AG04450 (cell line): Measurements from ENCODE around the gene RASA3. TPM values are rescaled to one million over a fixed set of nuclear protein-coding genes. Genes with fewer than 3 reads are reported as not detected.

ENCODE experiments used
- CTCF ChIA-PET: fragments of 300-600, 350-600 bp; formaldehyde crosslinking; extraction: SDS; loops from one replicate; lab custom pipeline; 2022; ENCODE audit warnings: antibody characterized with exemption, inconsistent platforms; lab: Charles Lee
- POLR2A ChIA-PET: fragments of 350-600 bp; formaldehyde crosslinking; extraction: SDS; loops from one replicate; lab custom pipeline; 2021; ENCODE audit warnings: antibody characterized with exemption, inconsistent platforms; lab: Yijun Ruan, JAX
- DNase-seq: peaks from one replicate; pipeline ENCODE4 v3.0.0-alpha.2; 2011; ENCODE audit warnings: low read depth, low spot score
- H3K27ac ChIP-seq: one replicate; pipeline ENCODE4 v1.5.1; 2012; ENCODE audit warnings: low read depth, low read length, control low read depth
- H3K27me3 ChIP-seq: one replicate; pipeline ENCODE4 v1.6.0; 2012; ENCODE audit warnings: low read length; ENCODE audit not compliant: control insufficient read depth, insufficient read depth
- H3K4me3 ChIP-seq: 2 replicates; pipeline ENCODE4 v1.5.1; 2011; ENCODE audit warnings: mild to moderate bottlenecking, low read depth, low read length, control low read depth
- H3K9me3 ChIP-seq: 2 replicates; pipeline ENCODE4 v1.5.1; 2012; ENCODE audit warnings: low read length; ENCODE audit not compliant: control insufficient read depth, insufficient read depth
- polyA plus RNA-seq: library from polyadenylated mRNA; depleted of rRNA; stranded (reverse); fragments of >200 nt; gene quantifications from 2 replicates; pipeline ENCODE4 v1.2.3, GENCODE V29; 2011
- TF ChIP-seq, protein P1 (sequence below): IDR thresholded peaks from 2 replicates; pipeline ENCODE4 v1.5.1; 2011; ENCODE audit warnings: low read depth, low read length, control low read depth, inconsistent platforms

The RASA3 gene
- polyA plus RNA-seq, 1 experiment, result 25.2 TPM

DNA sequence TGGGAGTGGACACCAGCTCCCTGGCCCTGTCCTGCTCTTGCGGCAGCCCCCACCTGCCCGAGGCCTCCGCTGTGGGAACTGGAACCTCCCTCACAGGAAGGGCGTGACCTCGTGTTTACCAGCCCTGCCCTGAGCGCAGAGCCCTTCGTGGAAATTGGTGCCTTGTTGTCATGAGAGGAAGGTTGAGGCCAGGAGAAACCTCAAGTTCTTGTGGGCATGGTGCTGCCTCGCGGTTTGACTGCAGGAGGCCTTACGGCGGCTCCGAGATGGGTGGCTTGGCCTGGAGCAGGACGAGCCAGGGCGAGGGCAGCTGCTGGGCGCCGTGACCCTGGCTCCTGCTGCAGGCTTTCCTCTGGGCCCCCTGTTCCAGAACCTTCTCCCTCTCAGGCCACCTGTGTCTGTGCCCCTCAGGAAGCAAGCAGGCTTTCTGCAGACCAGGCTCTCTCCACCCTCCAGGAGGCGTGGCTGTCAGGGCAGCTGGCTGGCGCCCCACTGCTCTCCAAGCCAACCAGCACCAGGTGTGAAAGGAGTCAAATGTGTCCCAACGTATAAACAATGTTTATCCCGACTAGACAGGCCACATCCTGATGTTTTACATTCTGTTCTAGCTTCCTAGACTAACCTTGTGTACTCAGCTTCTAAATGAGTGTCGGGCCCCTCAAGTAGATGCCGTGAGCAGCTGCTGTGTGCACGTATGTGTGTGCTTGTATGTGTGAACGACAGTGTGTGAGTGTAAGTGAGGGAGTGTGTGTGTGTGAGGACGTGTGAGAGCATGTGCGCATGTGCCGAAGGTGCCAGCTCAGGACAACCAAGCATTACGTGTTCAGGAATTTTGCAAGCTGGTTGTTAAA, 10.4 kb upstream of the RASA3 start:
- TF ChIP-seq, protein P1, sequence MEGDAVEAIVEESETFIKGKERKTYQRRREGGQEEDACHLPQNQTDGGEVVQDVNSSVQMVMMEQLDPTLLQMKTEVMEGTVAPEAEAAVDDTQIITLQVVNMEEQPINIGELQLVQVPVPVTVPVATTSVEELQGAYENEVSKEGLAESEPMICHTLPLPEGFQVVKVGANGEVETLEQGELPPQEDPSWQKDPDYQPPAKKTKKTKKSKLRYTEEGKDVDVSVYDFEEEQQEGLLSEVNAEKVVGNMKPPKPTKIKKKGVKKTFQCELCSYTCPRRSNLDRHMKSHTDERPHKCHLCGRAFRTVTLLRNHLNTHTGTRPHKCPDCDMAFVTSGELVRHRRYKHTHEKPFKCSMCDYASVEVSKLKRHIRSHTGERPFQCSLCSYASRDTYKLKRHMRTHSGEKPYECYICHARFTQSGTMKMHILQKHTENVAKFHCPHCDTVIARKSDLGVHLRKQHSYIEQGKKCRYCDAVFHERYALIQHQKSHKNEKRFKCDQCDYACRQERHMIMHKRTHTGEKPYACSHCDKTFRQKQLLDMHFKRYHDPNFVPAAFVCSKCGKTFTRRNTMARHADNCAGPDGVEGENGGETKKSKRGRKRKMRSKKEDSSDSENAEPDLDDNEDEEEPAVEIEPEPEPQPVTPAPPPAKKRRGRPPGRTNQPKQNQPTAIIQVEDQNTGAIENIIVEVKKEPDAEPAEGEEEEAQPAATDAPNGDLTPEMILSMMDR, result no peak
- peaks cover 2% of the 10 kb centered on the region for H3K27me3 ChIP-seq
- H3K4me3 ChIP-seq, result no peak overlapping the region
- H3K9me3 ChIP-seq, result peaks cover 3% of the 10 kb centered on the region; the same call in 1 of the 2 replicates
- POLR2A ChIA-PET, result interaction anchor here (0.6 to 1.2 kb wide), 2 partner anchors 34 to 78 kb away, joined by 4 to 6 read pairs; no protein-coding TSS in a partner anchor
- DNase-seq, result no peak
- H3K27ac ChIP-seq, result no peak overlapping the region
- CTCF ChIA-PET, result no interaction called here

DNA sequence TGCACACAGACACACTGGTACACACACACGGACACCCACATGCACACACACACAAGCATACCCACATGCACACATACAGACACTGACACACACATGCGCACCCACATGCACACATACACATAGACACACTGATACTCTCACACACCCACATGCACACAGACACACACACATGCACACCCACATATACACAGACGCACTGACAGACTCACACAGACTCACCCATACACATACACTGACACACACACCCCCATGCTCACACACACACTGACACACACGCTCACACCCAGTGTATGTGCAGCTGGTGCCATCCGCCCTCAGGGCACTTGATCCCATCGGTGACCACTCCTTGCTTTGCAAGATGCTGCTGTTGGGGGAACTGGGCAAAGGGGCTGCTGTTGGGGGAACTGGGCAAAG, 9.7 kb upstream of the RASA3 start:
- POLR2A ChIA-PET, result no interaction called here
- TF ChIP-seq, protein P1, result no peak
- CTCF ChIA-PET, result no interaction called here
- H3K27me3 ChIP-seq, result peaks cover 2% of the 10 kb centered on the region
- H3K4me3 ChIP-seq, result no peak overlapping the region
- no peak for DNase-seq
- no peak overlapping the region for H3K27ac ChIP-seq
- H3K9me3 ChIP-seq, result peaks cover 3% of the 10 kb centered on the region; the same call in 1 of the 2 replicates

DNA sequence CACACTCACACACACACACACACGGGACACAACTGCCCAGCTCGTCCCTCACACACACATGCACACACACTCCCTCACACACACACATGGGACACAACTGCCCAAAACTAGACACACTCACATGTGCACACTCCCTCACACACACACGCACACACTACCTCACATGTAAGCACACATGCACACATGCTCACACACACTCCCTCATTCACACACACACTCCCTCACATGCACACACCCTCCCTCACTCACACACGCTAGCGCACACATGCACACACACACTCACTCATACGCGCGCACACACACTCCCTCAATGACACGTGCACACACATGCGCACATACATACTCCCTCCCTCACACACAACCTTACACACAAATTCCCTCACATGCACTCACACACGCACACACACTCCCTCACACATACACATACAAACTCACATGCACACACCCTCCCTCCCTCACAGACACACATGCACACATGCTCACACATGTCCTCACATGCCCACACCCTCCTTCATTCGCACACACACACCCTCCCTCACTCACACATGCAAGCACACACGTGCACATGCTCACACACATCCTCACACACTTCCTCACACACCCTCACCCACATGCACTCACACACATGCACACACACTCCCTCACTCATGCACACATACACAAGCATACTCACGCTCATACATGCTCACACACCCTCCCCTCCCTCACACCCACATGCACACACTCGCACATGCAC, 9.0 kb upstream of the RASA3 start:
- peaks cover 2% of the 10 kb centered on the region for H3K27me3 ChIP-seq
- TF ChIP-seq, protein P1, result no peak
- ChIA-PET CTCF (no interaction called here), POLR2A (no interaction called here)
- H3K4me3 ChIP-seq, result no peak overlapping the region
- peaks cover 3% of the 10 kb centered on the region; the same call in 1 of the 2 replicates for H3K9me3 ChIP-seq
- DNase-seq, result no peak
- no peak overlapping the region for H3K27ac ChIP-seq

DNA sequence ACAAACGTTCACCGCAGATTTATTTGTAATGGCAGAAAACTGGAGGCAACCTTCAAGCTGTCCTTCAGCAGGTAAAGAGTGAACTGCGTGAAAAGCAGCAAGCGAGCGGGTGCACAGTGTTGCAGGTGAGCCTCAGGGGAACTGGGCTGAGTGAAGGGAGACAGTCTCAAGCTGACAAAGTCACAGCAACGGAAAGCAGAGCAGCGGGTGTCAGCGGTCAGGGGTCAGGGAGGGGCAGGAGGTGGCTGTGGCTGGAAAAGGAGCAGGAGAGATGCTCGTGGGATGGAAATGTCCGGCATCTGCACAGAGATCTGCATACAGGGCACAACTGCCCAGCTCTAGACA, 8.5 kb upstream of the RASA3 start:
- DNase-seq, result no peak
- Histone ChIP-seq H3K9me3 (peaks cover 3% of the 10 kb centered on the region; the same call in 1 of the 2 replicates), H3K27me3 (peaks cover 2% of the 10 kb centered on the region), H3K4me3 (no peak overlapping the region), H3K27ac (no peak overlapping the region)
- TF ChIP-seq, protein P1, result no peak
- ChIA-PET CTCF (no interaction called here), POLR2A (no interaction called here)
